PFSK-1 (cell line): Measurements from ENCODE around the gene SLC24A3.

Experiments used
- REST ChIP-seq, 2 experiments: IDR thresholded peaks; 2 replicates each; pipeline versions ENCODE4 v1.6.1 to v1.8.0; 2011 to 2012; ENCODE audit warnings: low read depth in 2 of 2, low read length in 2 of 2, control low read depth in 1 of 2, inconsistent platforms in 1 of 2, mild to moderate bottlenecking in 1 of 2, moderate library complexity in 1 of 2; ENCODE audit not compliant: insufficient read depth in 1 of 2
- SIN3A ChIP-seq: IDR thresholded peaks from 2 replicates; pipeline ENCODE4 v1.6.1; 2012; ENCODE audit warnings: mild to moderate bottlenecking, low read length, moderate library complexity, borderline replicate concordance; ENCODE audit not compliant: insufficient read depth

GRCh38 chr20:19433371-19434350, 221.2 kb downstream of the SLC24A3 start:
- no peak for TF ChIP-seq REST (IDR thresholded peaks at IDR 0.05; ENCODE audit: insufficient read depth in 1 of 2, low read depth in 2 of 2, low read length in 2 of 2)
- TF ChIP-seq SIN3A, result no peak
